H9 (cell line): ENCODE data around the gene MTG2. TPM values are rescaled to one million over a fixed set of nuclear protein-coding genes. Genes with fewer than 3 reads are reported as not detected.

Experiments
- DNase-seq: peaks from one replicate; pipeline ENCODE4 v3.0.0-alpha.2; 2017
- H2AFZ ChIP-seq: one replicate; pipeline ENCODE4 v1.6.1; 2013; ENCODE audit warnings: mild to moderate bottlenecking, low read length, control low read depth, moderate library complexity
- H2AK5ac ChIP-seq: 2 replicates; pipeline ENCODE4 v1.6.1; 2013; ENCODE audit warnings: low read length, control low read depth, mixed read lengths; ENCODE audit not compliant: insufficient read length
- H2BK120ac ChIP-seq: one replicate; pipeline ENCODE4 v1.6.1; 2013; ENCODE audit warnings: low read depth, mild to moderate bottlenecking, low read length, control low read depth, inconsistent platforms; ENCODE audit not compliant: poor library complexity, severe bottlenecking
- H2BK12ac ChIP-seq: 2 replicates; pipeline ENCODE4 v1.6.1; 2013; ENCODE audit warnings: low read length, control low read depth, mixed read lengths, low read depth; ENCODE audit not compliant: insufficient read length
- H2BK15ac ChIP-seq: 2 replicates; pipeline ENCODE4 v1.6.1; 2013; ENCODE audit warnings: low read depth, low read length, control low read depth
- H2BK20ac ChIP-seq: one replicate; pipeline ENCODE4 v1.6.1; 2013; ENCODE audit warnings: low read depth, mild to moderate bottlenecking, low read length, control low read depth, inconsistent platforms; ENCODE audit not compliant: poor library complexity, severe bottlenecking
- H2BK5ac ChIP-seq: 2 replicates; pipeline ENCODE4 v1.6.1; 2013; ENCODE audit warnings: low read length, control low read depth, mixed read lengths; ENCODE audit not compliant: insufficient read length
- H3K14ac ChIP-seq: 2 replicates; pipeline ENCODE4 v1.6.1; 2013; ENCODE audit warnings: low read length, control low read depth; ENCODE audit not compliant: insufficient read depth
- H3K18ac ChIP-seq: 2 replicates; pipeline ENCODE4 v1.6.1; 2013; ENCODE audit warnings: low read depth, mild to moderate bottlenecking, mixed read lengths, low read length, control low read depth; ENCODE audit not compliant: insufficient read length
- H3K23ac ChIP-seq: 2 replicates; pipeline ENCODE4 v1.6.1; 2013; ENCODE audit warnings: low read length, control low read depth, mixed read lengths, low read depth; ENCODE audit not compliant: insufficient read length
- H3K23me2 ChIP-seq: 2 replicates; pipeline ENCODE4 v1.6.1; 2013; ENCODE audit warnings: low read depth, mild to moderate bottlenecking, mixed read lengths, low read length, control low read depth; ENCODE audit not compliant: insufficient read length, poor library complexity, severe bottlenecking
- H3K27ac ChIP-seq: 2 replicates; pipeline ENCODE4 v1.5.1; 2013; ENCODE audit warnings: low read length, control low read depth, mixed read lengths, low read depth; ENCODE audit not compliant: insufficient read length
- H3K27me3 ChIP-seq: 2 replicates; pipeline ENCODE4 v1.6.1; 2013; ENCODE audit warnings: low read length, control low read depth, inconsistent platforms; ENCODE audit not compliant: insufficient read depth
- H3K4ac ChIP-seq: 2 replicates; pipeline ENCODE4 v1.6.1; 2013; ENCODE audit warnings: low read depth, mild to moderate bottlenecking, control low read depth, inconsistent platforms, low read length, moderate library complexity
- H3K4me1 ChIP-seq: 2 replicates; pipeline ENCODE4 v1.6.1; 2013; ENCODE audit warnings: low read length, control low read depth, inconsistent platforms; ENCODE audit not compliant: insufficient read depth
- H3K4me2 ChIP-seq: 2 replicates; pipeline ENCODE4 v1.6.1; 2013; ENCODE audit warnings: low read length, control low read depth, mixed read lengths; ENCODE audit not compliant: insufficient read length, insufficient read depth
- H3K56ac ChIP-seq: 2 replicates; pipeline ENCODE4 v1.6.1; 2013; ENCODE audit warnings: low read depth, mild to moderate bottlenecking, mixed read lengths, low read length, control low read depth; ENCODE audit not compliant: insufficient read length
- H3K79me1 ChIP-seq: 2 replicates; pipeline ENCODE4 v1.6.1; 2013; ENCODE audit warnings: low read depth, mild to moderate bottlenecking, moderate library complexity, low read length, control low read depth, inconsistent platforms; ENCODE audit not compliant: insufficient read depth, poor library complexity, severe bottlenecking
- H3K79me2 ChIP-seq: 2 replicates; pipeline ENCODE4 v1.6.1; 2013; ENCODE audit warnings: low read length, control low read depth, inconsistent platforms; ENCODE audit not compliant: insufficient read depth
- H3K9ac ChIP-seq: 2 replicates; pipeline ENCODE4 v1.6.1; 2013; ENCODE audit warnings: low read length, control low read depth, mixed read lengths; ENCODE audit not compliant: insufficient read length; ENCODE audit errors: extremely low read depth
- H3K9me3 ChIP-seq: one replicate; pipeline ENCODE4 v1.6.1; 2013; ENCODE audit warnings: low read depth, low read length, inconsistent platforms; ENCODE audit not compliant: control insufficient read depth
- H3T11ph ChIP-seq: one replicate; pipeline ENCODE4 v1.6.1; 2013; ENCODE audit warnings: mild to moderate bottlenecking, low read length, control low read depth, inconsistent platforms
- H4K20me1 ChIP-seq: one replicate; pipeline ENCODE4 v1.6.1; 2013; ENCODE audit not compliant: control insufficient read depth, insufficient read length, insufficient read depth
- H4K5ac ChIP-seq: 2 replicates; pipeline ENCODE4 v1.6.1; 2013; ENCODE audit warnings: low read depth, mild to moderate bottlenecking, mixed read lengths, low read length, control low read depth; ENCODE audit not compliant: insufficient read length
- H4K8ac ChIP-seq: replicated peaks from 2 replicates; pipeline ENCODE4 v1.6.1; 2013; ENCODE audit warnings: low read length, control low read depth, mixed read lengths, low read depth; ENCODE audit not compliant: insufficient read length
- H4K91ac ChIP-seq: 2 replicates; pipeline ENCODE4 v1.6.1; 2013; ENCODE audit warnings: low read depth, mild to moderate bottlenecking, moderate library complexity, mixed read lengths, low read length, control low read depth; ENCODE audit not compliant: insufficient read length
- H3K27ac Mint-ChIP-seq, 3 experiments: 2 replicates in 2 of 3; 3 replicates in 1 of 3; pipeline ENCODE4 v1.8.0; 2020 to 2021; ENCODE audit warnings: mixed read lengths in 3 of 3, mild to moderate bottlenecking in 1 of 3, moderate library complexity in 1 of 3
- H3K27me3 Mint-ChIP-seq: 2 replicates; pipeline ENCODE4 v1.8.0; 2021; ENCODE audit warnings: low read depth, mild to moderate bottlenecking, moderate library complexity, mixed read lengths
- H3K36me3 Mint-ChIP-seq, 3 experiments: 2 replicates in 2 of 3; 3 replicates in 1 of 3; pipeline ENCODE4 v1.8.0; 2020 to 2021; ENCODE audit warnings: low read depth in 3 of 3, mixed read lengths in 3 of 3; ENCODE audit not compliant: insufficient read depth in 1 of 3
- H3K4me1 Mint-ChIP-seq, 2 experiments: 2 replicates each; pipeline ENCODE4 v1.8.0; 2020; ENCODE audit warnings: mixed read lengths in 2 of 2
- H3K4me3 Mint-ChIP-seq, 2 experiments: 2 replicates in 1 of 2; 3 replicates in 1 of 2; pipeline ENCODE4 v1.8.0; 2020 to 2021; ENCODE audit warnings: mild to moderate bottlenecking in 2 of 2, mixed read lengths in 2 of 2, moderate library complexity in 1 of 2
- H3K9me3 Mint-ChIP-seq, 2 experiments: 2 replicates in 1 of 2; 3 replicates in 1 of 2; pipeline ENCODE4 v1.8.0; 2020; ENCODE audit warnings: mild to moderate bottlenecking in 2 of 2, mixed read lengths in 2 of 2, moderate library complexity in 1 of 2
- WGBS: extraction: QIAGEN DNeasy Blood & Tissue Kit; methylation state at CpG from one replicate; pipeline ENCODE4 v1.1.7; 2013; ENCODE audit warnings: missing lambda C conversion rate, low lambda C conversion rate, mixed read lengths; ENCODE audit not compliant: insufficient read length; ENCODE audit errors: extremely low coverage; 5-methylcytosine and 5-hydroxymethylcytosine counted together
- total RNA-seq: library from RNA; stranded (reverse); gene quantifications from 2 replicates; pipeline ENCODE4 v1.2.1, GENCODE V29; 2021
- TF ChIP-seq, protein P1 (sequence below): fragments of 200-600 bp; sonication (generic); conservative IDR thresholded peaks from 3 replicates; pipeline ENCODE4 v1.8.0; 2021; ENCODE audit warnings: antibody characterized with exemption, mild to moderate bottlenecking

Gene MTG2
- total RNA-seq, 1 experiment from 2014 or later: 25.1 TPM

- no peak overlapping the region for H3K18ac ChIP-seq
- no peaks in the 10 kb centered on the region for H4K20me1 ChIP-seq
- H3K79me2 ChIP-seq: peaks cover 4% of the 10 kb centered on the region; the same call in 1 of the 2 replicates
- no peak overlapping the region for H3K4me2 ChIP-seq
- no peak for DNase-seq
- H4K91ac ChIP-seq: no peak overlapping the region
- H3T11ph ChIP-seq: no peak overlapping the region
- TF ChIP-seq, protein P1, sequence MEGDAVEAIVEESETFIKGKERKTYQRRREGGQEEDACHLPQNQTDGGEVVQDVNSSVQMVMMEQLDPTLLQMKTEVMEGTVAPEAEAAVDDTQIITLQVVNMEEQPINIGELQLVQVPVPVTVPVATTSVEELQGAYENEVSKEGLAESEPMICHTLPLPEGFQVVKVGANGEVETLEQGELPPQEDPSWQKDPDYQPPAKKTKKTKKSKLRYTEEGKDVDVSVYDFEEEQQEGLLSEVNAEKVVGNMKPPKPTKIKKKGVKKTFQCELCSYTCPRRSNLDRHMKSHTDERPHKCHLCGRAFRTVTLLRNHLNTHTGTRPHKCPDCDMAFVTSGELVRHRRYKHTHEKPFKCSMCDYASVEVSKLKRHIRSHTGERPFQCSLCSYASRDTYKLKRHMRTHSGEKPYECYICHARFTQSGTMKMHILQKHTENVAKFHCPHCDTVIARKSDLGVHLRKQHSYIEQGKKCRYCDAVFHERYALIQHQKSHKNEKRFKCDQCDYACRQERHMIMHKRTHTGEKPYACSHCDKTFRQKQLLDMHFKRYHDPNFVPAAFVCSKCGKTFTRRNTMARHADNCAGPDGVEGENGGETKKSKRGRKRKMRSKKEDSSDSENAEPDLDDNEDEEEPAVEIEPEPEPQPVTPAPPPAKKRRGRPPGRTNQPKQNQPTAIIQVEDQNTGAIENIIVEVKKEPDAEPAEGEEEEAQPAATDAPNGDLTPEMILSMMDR: no peak
- no peak overlapping the region for H3K4me3 Mint-ChIP-seq
- no peaks in the 10 kb centered on the region; the same call in 1 of the 2 replicates for H3K27me3 Mint-ChIP-seq
- H3K9ac ChIP-seq: no peak overlapping the region
- no peak overlapping the region for H2BK120ac ChIP-seq
- H3K27ac ChIP-seq: no peak overlapping the region
- H3K4me1 ChIP-seq: peaks cover 2% of the 10 kb centered on the region; the same call in 1 of the 2 replicates
- H4K8ac ChIP-seq: no peak overlapping the region
- no peak overlapping the region for H2BK20ac ChIP-seq
- peaks cover 0 to 3% (median 0%) of the 10 kb centered on the region in 3 experiments; a peak in 1 of 7 replicates for H3K36me3 Mint-ChIP-seq
- H3K23me2 ChIP-seq: peaks cover 3% of the 10 kb centered on the region
- no peak overlapping the region for H2AFZ ChIP-seq
- no peak overlapping the region for H4K5ac ChIP-seq
- no peak overlapping the region for H3K56ac ChIP-seq
- no peak overlapping the region for H3K14ac ChIP-seq
- H2BK5ac ChIP-seq: no peak overlapping the region
- peaks cover 15% of the 10 kb centered on the region in 2 experiments for H3K4me1 Mint-ChIP-seq
- H3K9me3 ChIP-seq: no peaks in the 10 kb centered on the region
- H3K9me3 Mint-ChIP-seq: no peaks in the 10 kb centered on the region
- H3K4ac ChIP-seq: no peak overlapping the region
- H3K27me3 ChIP-seq: no peaks in the 10 kb centered on the region
- H3K23ac ChIP-seq: no peak overlapping the region
- H2AK5ac ChIP-seq: no peak overlapping the region
- no CpG with 5 or more reads among the region's 3 CpGs for WGBS
- H2BK15ac ChIP-seq: no peak overlapping the region
- no peaks in the 10 kb centered on the region for H3K79me1 ChIP-seq
- no peak overlapping the region for H3K27ac Mint-ChIP-seq
- H2BK12ac ChIP-seq: no peak overlapping the region
Measured at GRCh38 chr20:62186096-62186426, 3.2 kb downstream of the MTG2 start.
